ENCODE results near the gene GP2. TPM values are rescaled to one million over a fixed set of nuclear protein-coding genes. Genes with fewer than 3 reads are reported as not detected.

The GP2 gene
- total RNA-seq, 4 donors from 2014 or later = 0.46 to 3.7 (median 2.3) TPM; not detected in 1

GRCh38 chr16:20347666-20348364 lies 20.5 kb upstream of the GP2 start:
- H3K4me3 ChIP-seq (ENCODE audit: low read depth, poor library complexity, severe bottlenecking) = no peak overlapping the region
- no peak for TF ChIP-seq POLR2A (IDR thresholded peaks at IDR 0.05)
- TF ChIP-seq CTCF (IDR thresholded peaks at IDR 0.05) = no peak
- DNase-seq (ENCODE audit: low spot score in 2 of 2) = no peak
- intact Hi-C loops (cut with DNase I; ENCODE audit: low total_unique reads) = no loop called here
- 54 to 57% methylated on average over 11 to 12 of the region's 12 CpGs for WGBS, 2 donors

GRCh38 chr16:20344611-20345010 lies 17.3 kb upstream of the GP2 start:
- TF ChIP-seq CTCF (IDR thresholded peaks at IDR 0.05) (no peak), POLR2A (IDR thresholded peaks at IDR 0.05) (no peak)
- 68 to 73% methylated on average over 5 of the region's 5 CpGs for WGBS, 2 donors
- DNase-seq (ENCODE audit: low spot score in 2 of 2) = no peak
- no peak overlapping the region for H3K4me3 ChIP-seq (ENCODE audit: low read depth, poor library complexity, severe bottlenecking)
- intact Hi-C loops (cut with DNase I; ENCODE audit: low total_unique reads) = no loop called here

DNA sequence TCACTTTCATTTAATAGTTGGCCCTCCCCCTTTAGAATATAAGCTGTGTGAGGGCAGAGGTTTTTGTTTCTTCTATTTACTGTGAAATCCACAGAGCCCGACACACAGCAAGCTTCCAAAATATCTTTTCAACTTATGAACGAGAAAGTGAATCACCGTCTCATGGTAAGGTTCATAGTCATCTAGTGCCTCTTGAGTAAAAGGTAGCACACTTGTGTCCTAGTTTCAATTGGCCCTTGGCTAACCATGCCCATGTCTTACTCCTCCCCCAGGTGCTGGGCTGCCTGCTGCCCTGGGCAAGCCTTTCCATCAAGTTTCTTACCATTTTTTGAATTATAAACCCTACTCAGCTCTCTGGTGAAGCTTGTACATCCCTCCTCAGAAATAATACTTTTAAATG lies 12.4 kb upstream of the GP2 start:
- intact Hi-C loops (cut with DNase I; ENCODE audit: low total_unique reads) = no loop called here
- H3K4me3 ChIP-seq (ENCODE audit: low read depth, poor library complexity, severe bottlenecking) = no peak overlapping the region
- no peak for DNase-seq (ENCODE audit: low spot score in 2 of 2)
- TF ChIP-seq POLR2A (IDR thresholded peaks at IDR 0.05) = no peak
- no peak for TF ChIP-seq CTCF (IDR thresholded peaks at IDR 0.05)
- WGBS, 2 donors = 85 to 91% methylated on average over 3 of the region's 3 CpGs

GRCh38 chr16:20336955-20337354 lies 9.6 kb upstream of the GP2 start:
- WGBS, 2 donors = 49 to 53% methylated on average over 2 of the region's 2 CpGs
- DNase-seq (ENCODE audit: low spot score in 2 of 2) = no peak
- TF ChIP-seq CTCF (IDR thresholded peaks at IDR 0.05) (no peak), POLR2A (IDR thresholded peaks at IDR 0.05) (no peak)
- intact Hi-C loops (cut with DNase I; ENCODE audit: low total_unique reads) = no loop called here
- no peak overlapping the region for H3K4me3 ChIP-seq (ENCODE audit: low read depth, poor library complexity, severe bottlenecking)

- TF ChIP-seq CTCF (IDR thresholded peaks at IDR 0.05) = no peak
- TF ChIP-seq POLR2A (IDR thresholded peaks at IDR 0.05) = no peak
- no peak overlapping the region for H3K4me3 ChIP-seq (ENCODE audit: low read depth, poor library complexity, severe bottlenecking)
- DNase-seq (ENCODE audit: low spot score in 2 of 2) = no peak
- 73 to 79% methylated on average over 1 of the region's 1 CpG for WGBS, 2 donors
- intact Hi-C loops (cut with DNase I; ENCODE audit: low total_unique reads) = no loop called here
These were observed 7.1 kb upstream of the GP2 start for GRCh38 chr16:20334396-20334795.

- TF ChIP-seq POLR2A (IDR thresholded peaks at IDR 0.05) (no peak), CTCF (IDR thresholded peaks at IDR 0.05) (no peak)
- no peak for DNase-seq (ENCODE audit: low spot score in 2 of 2)
- intact Hi-C loops (cut with DNase I; ENCODE audit: low total_unique reads) = no loop called here
- 67 to 78% methylated on average over 5 of the region's 5 CpGs for WGBS, 2 donors
- no peak overlapping the region for H3K4me3 ChIP-seq (ENCODE audit: low read depth, poor library complexity, severe bottlenecking)
These were observed 5.8 kb upstream of the GP2 start for GRCh38 chr16:20333120-20333519.

Measured in lower leg skin (tissue), 4 donors.